Endothelial cell of umbilical vein (primary cell): ENCODE results near the gene RASD1. TPM values are rescaled to one million over a fixed set of nuclear protein-coding genes. Genes with fewer than 3 reads are reported as not detected.

ENCODE experiments used
- BruUV-seq: library from RNA; stranded (reverse); fragments of 400-500 nt; replicated peaks from 2 replicates; lab custom pipeline; 2021; lab: Mats Ljungman, UMichigan
- CTCF ChIA-PET: fragments of 300-600, 350-600 bp; sonication (Branson Sonifier 250); formaldehyde crosslinking; loops from one replicate; lab custom pipeline; 2021; ENCODE audit warnings: antibody characterized with exemption, inconsistent platforms; lab: Charles Lee
- POLR2A ChIA-PET: fragments of 300-600, 350-600 bp; sonication (Branson Sonifier 250); formaldehyde crosslinking; loops from one replicate; lab custom pipeline; 2021; ENCODE audit warnings: antibody characterized with exemption, inconsistent platforms; lab: Charles Lee
- DNase-seq: peaks from one replicate; pipeline ENCODE4 v3.0.0-alpha.2; 2011; ENCODE audit warnings: low read depth, low spot score
- FAIRE-seq: peaks from 2 replicates; lab custom pipeline; 2011; peaks lifted over from hg19 to GRCh38; lab: Jason Lieb, UNC
- H2AFZ ChIP-seq: 2 replicates; pipeline ENCODE4 v1.6.0; 2012; ENCODE audit warnings: low read depth, low read length, control low read depth, inconsistent platforms
- H3K27ac ChIP-seq: 2 replicates; pipeline ENCODE4 v1.5.1; 2011; ENCODE audit warnings: low read depth, mild to moderate bottlenecking, control low read depth, low read length, moderate library complexity; ENCODE audit not compliant: insufficient read depth
- H3K27me3 ChIP-seq, 2 experiments: 2 replicates each; pipeline versions ENCODE4 v1.6.0 to v1.6.1; 2011; ENCODE audit warnings: low read length in 2 of 2, mixed read lengths in 1 of 2; ENCODE audit not compliant: control insufficient read depth in 2 of 2, insufficient read depth in 2 of 2
- H3K36me3 ChIP-seq, 2 experiments: 2 replicates in 1 of 2; 3 replicates in 1 of 2; pipeline ENCODE4 v1.5.1; 2011; ENCODE audit warnings: low read length in 2 of 2, mild to moderate bottlenecking in 1 of 2, moderate library complexity in 1 of 2; ENCODE audit not compliant: control insufficient read depth in 2 of 2, insufficient read depth in 2 of 2; ENCODE audit errors: extremely low read depth in 1 of 2
- H3K4me1 ChIP-seq: 3 replicates; pipeline ENCODE4 v1.5.1; 2011; ENCODE audit warnings: mild to moderate bottlenecking, low read length; ENCODE audit not compliant: control insufficient read depth, insufficient read depth; ENCODE audit errors: extremely low read depth
- H3K4me2 ChIP-seq: 2 replicates; pipeline ENCODE4 v1.6.1; 2011; ENCODE audit warnings: low read length, control low read depth, mixed read lengths; ENCODE audit not compliant: insufficient read depth
- H3K4me3 ChIP-seq, 3 experiments: fragments of 200-600 bp in 1 of 3; sonication (generic), shearing (Covaris generic) in 1 of 3; replicated peaks in 1 of 3; 2 replicates each; pipeline ENCODE4 v1.5.1; 2011 to 2016; ENCODE audit warnings: control low read depth in 3 of 3, low read length in 3 of 3, mild to moderate bottlenecking in 2 of 3, inconsistent platforms in 1 of 3, low read depth in 1 of 3, moderate library complexity in 1 of 3; ENCODE audit not compliant: insufficient read depth in 1 of 3
- H3K79me2 ChIP-seq: 2 replicates; pipeline ENCODE4 v1.6.0; 2012; ENCODE audit warnings: low read length, inconsistent platforms; ENCODE audit not compliant: control insufficient read depth, insufficient read depth
- H3K9ac ChIP-seq: replicated peaks from 2 replicates; pipeline ENCODE3; 2011; ENCODE audit warnings: low read length, control low read depth; ENCODE audit not compliant: insufficient read depth; ENCODE audit errors: extremely low read depth
- H3K9me1 ChIP-seq: replicated peaks from 3 replicates; pipeline ENCODE4 v1.6.0; 2011; ENCODE audit warnings: mild to moderate bottlenecking, low read length; ENCODE audit not compliant: control insufficient read depth, insufficient read depth; ENCODE audit errors: extremely low read depth
- H3K9me3 ChIP-seq: replicated peaks from 2 replicates; pipeline ENCODE4 v1.5.1; 2012; ENCODE audit warnings: low read length, inconsistent platforms; ENCODE audit not compliant: control insufficient read depth, insufficient read depth
- H4K20me1 ChIP-seq: replicated peaks from 2 replicates; pipeline ENCODE3; 2011; ENCODE audit warnings: mild to moderate bottlenecking, low read length; ENCODE audit not compliant: control insufficient read depth, insufficient read depth; ENCODE audit errors: extremely low read depth
- EZH2 ChIP-seq: IDR thresholded peaks from 2 replicates; pipeline ENCODE4 v1.6.1; 2012; ENCODE audit warnings: borderline replicate concordance, low read depth, mild to moderate bottlenecking, moderate library complexity, low read length, inconsistent platforms; ENCODE audit not compliant: severe bottlenecking
- FOS ChIP-seq: IDR thresholded peaks from 2 replicates; pipeline ENCODE4 v1.6.1; 2011; ENCODE audit warnings: mild to moderate bottlenecking, low read length, moderate library complexity, borderline replicate concordance; ENCODE audit not compliant: insufficient read depth
- GATA2 ChIP-seq: IDR thresholded peaks from 2 replicates; pipeline ENCODE4 v1.7.0; 2011; ENCODE audit warnings: low read depth, mild to moderate bottlenecking, moderate library complexity, mixed read lengths, low read length; ENCODE audit not compliant: insufficient read length, insufficient read depth
- JUN ChIP-seq: IDR thresholded peaks from 2 replicates; pipeline ENCODE4 v1.6.1; 2011; ENCODE audit warnings: borderline replicate concordance, low read depth; ENCODE audit not compliant: insufficient read length, insufficient read depth
- MYC ChIP-seq: IDR thresholded peaks from one replicate; pipeline ENCODE4 v1.6.1; 2011; ENCODE audit warnings: mild to moderate bottlenecking, low read depth, low read length
- POLR2A ChIP-seq: IDR thresholded peaks from 2 replicates; pipeline ENCODE4 v1.6.1; 2012; ENCODE audit warnings: low read depth, mild to moderate bottlenecking, control low read depth, low read length
- POLR2AphosphoS5 ChIP-seq: IDR thresholded peaks from 2 replicates; pipeline ENCODE4 v1.6.1; 2012; ENCODE audit warnings: low read depth, mild to moderate bottlenecking, control low read depth, low read length, moderate library complexity; ENCODE audit not compliant: insufficient read depth
- dilution Hi-C: fragments of 300-500 bp; cut with MboI; formaldehyde crosslinking; loops from one replicate; pipeline ENCODE4 v1.15.0; 2019; ENCODE audit warnings: low sequenced_read_pairs; ENCODE audit not compliant: extremely low pct_ligation_motif_present
- intact Hi-C: fragments of 100-400 bp; cut with micrococcal nuclease; formaldehyde crosslinking; loops from one replicate; pipeline ENCODE4 v1.10.0; 2022
- polyA plus RNA-seq, 4 experiments: library from polyadenylated mRNA; depleted of rRNA in 3 of 4; stranded (reverse) in 3 of 4; unstranded in 1 of 4; fragments of >200 nt; gene quantifications; 2 replicates each; pipeline versions ENCODE4 v1.2.1 to v1.2.3, GENCODE V29; 2011 to 2012; ENCODE audit warnings: missing spikeins in 1 of 4
- total RNA-seq: library from RNA; stranded (reverse); gene quantifications from 2 replicates; pipeline ENCODE4 v1.2.3, GENCODE V29; 2021
- TF ChIP-seq, protein P1 (sequence below): IDR thresholded peaks from 2 replicates; pipeline ENCODE4 v1.6.1; 2011; ENCODE audit not compliant: insufficient read depth, insufficient read length
- TF ChIP-seq, protein P2 (sequence below), 2 donors: IDR thresholded peaks; 1 replicate in 1 of 2; 2 replicates in 1 of 2; pipeline ENCODE4 v1.5.1; 2011; ENCODE audit warnings: low read length in 2 of 2, mild to moderate bottlenecking in 2 of 2, moderate library complexity in 2 of 2, control low read depth in 1 of 2, inconsistent platforms in 1 of 2, low read depth in 1 of 2; ENCODE audit not compliant: insufficient read depth in 1 of 2; ENCODE audit errors: extremely low read depth in 1 of 2

RASD1 gene
- total and polyA plus RNA-seq, 2 donors (not counting 3 experiments of a cell fraction or from before 2014, with no cell fraction given) = 4.2 to 15.7 TPM

DNA sequence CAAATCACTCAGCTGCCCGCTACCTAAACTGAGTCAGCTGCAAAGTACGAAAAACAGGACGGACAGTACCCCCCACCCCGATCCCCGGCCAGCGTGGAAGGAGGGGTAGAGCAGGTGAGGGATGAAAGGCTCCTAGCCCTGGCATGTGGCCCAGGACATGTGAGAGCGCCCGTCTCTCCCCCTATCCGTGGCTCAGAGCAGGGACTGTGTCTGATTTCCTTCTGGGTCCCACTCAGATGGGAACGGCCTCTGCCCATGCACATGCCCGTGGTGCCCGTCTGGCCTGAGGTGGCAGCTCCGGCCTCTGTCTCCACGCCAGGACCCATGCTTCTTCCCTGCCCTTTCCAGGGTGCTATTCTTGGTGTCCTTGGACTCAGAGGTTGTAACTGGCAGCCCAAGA lies 30.2 kb upstream of the RASD1 start:
- BruUV-seq = no TSS peak
- no peak overlapping the region for H2AFZ ChIP-seq
- no peak overlapping the region for H3K27ac ChIP-seq
- no peaks in the 10 kb centered on the region for H4K20me1 ChIP-seq
- POLR2A ChIA-PET = no interaction called here
- no peaks in the 10 kb centered on the region for H3K79me2 ChIP-seq
- no peaks in the 10 kb centered on the region for H3K9me1 ChIP-seq
- no peaks in the 10 kb centered on the region for H3K27me3 ChIP-seq
- H3K4me2 ChIP-seq = no peak overlapping the region
- CTCF ChIA-PET = interaction anchor here (1.0 kb wide), 1 partner anchor 30 kb away, joined by 3 read pairs; the partner anchor contains the start of gene RASD1
- DNase-seq = no peak
- H3K4me3 ChIP-seq = no peak overlapping the region
- no peaks in the 10 kb centered on the region for H3K36me3 ChIP-seq
- intact Hi-C loops (loop anchor here (5.0 kb wide), 1 partner anchor 59 kb away; no protein-coding TSS in a partner anchor), dilution Hi-C loops (no loop called here)
- no peak for FAIRE-seq
- H3K4me1 ChIP-seq = no peaks in the 10 kb centered on the region
- H3K9me3 ChIP-seq = no peaks in the 10 kb centered on the region
- TF ChIP-seq GATA2 = no peak
- no peak overlapping the region for H3K9ac ChIP-seq

DNA sequence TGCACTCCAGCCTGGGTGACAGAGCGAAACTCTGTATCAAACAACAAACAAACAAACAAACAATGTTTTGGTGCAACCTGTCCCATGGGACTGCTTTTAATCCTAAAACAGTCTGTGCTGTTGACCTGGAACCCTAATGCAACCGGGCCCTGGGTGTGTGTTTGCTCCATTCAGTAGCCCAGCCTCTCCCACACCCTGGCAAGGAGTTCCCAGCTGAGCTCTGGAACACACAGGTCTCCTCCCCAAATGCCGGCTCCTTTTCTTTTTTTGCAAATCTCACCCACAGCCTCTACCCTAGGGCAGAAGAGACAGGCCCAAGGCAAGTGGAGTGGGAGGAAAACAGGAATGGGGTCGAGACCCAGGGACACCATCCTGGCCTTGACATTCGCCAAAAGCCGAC lies 29.8 kb upstream of the RASD1 start:
- Histone ChIP-seq H3K4me1 (no peaks in the 10 kb centered on the region), H4K20me1 (no peaks in the 10 kb centered on the region), H3K27me3 (no peaks in the 10 kb centered on the region), H3K79me2 (no peaks in the 10 kb centered on the region), H3K4me3 (no peak overlapping the region), H3K9me3 (no peaks in the 10 kb centered on the region), H3K36me3 (no peaks in the 10 kb centered on the region), H2AFZ (no peak overlapping the region), H3K4me2 (no peak overlapping the region), H3K27ac (no peak overlapping the region), H3K9me1 (no peaks in the 10 kb centered on the region), H3K9ac (no peak overlapping the region)
- ChIA-PET POLR2A (no interaction called here), CTCF (interaction anchor here (1.0 to 2.3 kb wide), 2 partner anchors 30 to 43 kb away, joined by 3 to 7 read pairs; partner anchors contain the start of gene RASD1)
- DNase-seq (no peak), FAIRE-seq (no peak)
- TF ChIP-seq JUN = no peak
- TF ChIP-seq, protein P1, sequence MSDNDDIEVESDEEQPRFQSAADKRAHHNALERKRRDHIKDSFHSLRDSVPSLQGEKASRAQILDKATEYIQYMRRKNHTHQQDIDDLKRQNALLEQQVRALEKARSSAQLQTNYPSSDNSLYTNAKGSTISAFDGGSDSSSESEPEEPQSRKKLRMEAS = no peak
- TF ChIP-seq, protein P2, sequence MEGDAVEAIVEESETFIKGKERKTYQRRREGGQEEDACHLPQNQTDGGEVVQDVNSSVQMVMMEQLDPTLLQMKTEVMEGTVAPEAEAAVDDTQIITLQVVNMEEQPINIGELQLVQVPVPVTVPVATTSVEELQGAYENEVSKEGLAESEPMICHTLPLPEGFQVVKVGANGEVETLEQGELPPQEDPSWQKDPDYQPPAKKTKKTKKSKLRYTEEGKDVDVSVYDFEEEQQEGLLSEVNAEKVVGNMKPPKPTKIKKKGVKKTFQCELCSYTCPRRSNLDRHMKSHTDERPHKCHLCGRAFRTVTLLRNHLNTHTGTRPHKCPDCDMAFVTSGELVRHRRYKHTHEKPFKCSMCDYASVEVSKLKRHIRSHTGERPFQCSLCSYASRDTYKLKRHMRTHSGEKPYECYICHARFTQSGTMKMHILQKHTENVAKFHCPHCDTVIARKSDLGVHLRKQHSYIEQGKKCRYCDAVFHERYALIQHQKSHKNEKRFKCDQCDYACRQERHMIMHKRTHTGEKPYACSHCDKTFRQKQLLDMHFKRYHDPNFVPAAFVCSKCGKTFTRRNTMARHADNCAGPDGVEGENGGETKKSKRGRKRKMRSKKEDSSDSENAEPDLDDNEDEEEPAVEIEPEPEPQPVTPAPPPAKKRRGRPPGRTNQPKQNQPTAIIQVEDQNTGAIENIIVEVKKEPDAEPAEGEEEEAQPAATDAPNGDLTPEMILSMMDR (IDR thresholded peaks at IDR 0.05; ENCODE audit: extremely low read depth in 1 of 2, insufficient read depth in 1 of 2, low read depth in 1 of 2, low read length in 2 of 2) = no peak
- no peak for TF ChIP-seq POLR2A
- no peak for TF ChIP-seq POLR2AphosphoS5
- no peak for TF ChIP-seq EZH2
- TF ChIP-seq MYC = no peak
- no peak for TF ChIP-seq FOS
- no peak for TF ChIP-seq GATA2
- BruUV-seq = no TSS peak
- dilution Hi-C loops (no loop called here), intact Hi-C loops (loop anchor here (5.0 kb wide), 1 partner anchor 59 kb away; no protein-coding TSS in a partner anchor)
